Kidney (tissue), 14 donors: Measurements from ENCODE around the gene CTNNA2. TPM values are rescaled to one million over a fixed set of nuclear protein-coding genes. Genes with fewer than 3 reads are reported as not detected.

ENCODE experiments used
- DNase-seq, 5 donors: peaks; one replicate each; pipeline ENCODE4 v3.0.0-alpha.2; 2013 to 2020
- FAIRE-seq: peaks from 2 replicates; lab custom pipeline; 2012; peaks lifted over from hg19 to GRCh38; lab: Jason Lieb, UNC
- H3K27ac ChIP-seq, 2 donors: one replicate each; pipeline ENCODE4 v1.7.0; 2013; ENCODE audit warnings: low read depth in 2 of 2, low read length in 2 of 2, inconsistent platforms in 1 of 2
- H3K27me3 ChIP-seq: one replicate; pipeline ENCODE4 v1.7.1; 2013; ENCODE audit warnings: low read length, inconsistent platforms; ENCODE audit not compliant: control insufficient read depth, insufficient read depth
- H3K36me3 ChIP-seq, 3 donors: one replicate each; pipeline versions ENCODE4 v1.7.0 to v1.7.1; 2013; ENCODE audit warnings: low read length in 3 of 3, control low read depth in 1 of 3, inconsistent platforms in 1 of 3; ENCODE audit not compliant: insufficient read depth in 3 of 3, control insufficient read depth in 2 of 3
- H3K4me1 ChIP-seq, 3 donors: one replicate each; pipeline versions ENCODE4 v1.7.0 to v1.7.1; 2013; ENCODE audit warnings: low read length in 3 of 3, inconsistent platforms in 1 of 3, low read depth in 1 of 3; ENCODE audit not compliant: control insufficient read depth in 2 of 3, insufficient read depth in 2 of 3
- H3K4me3 ChIP-seq, 3 donors: one replicate each; pipeline versions ENCODE4 v1.7.0 to v1.8.1; 2013; ENCODE audit warnings: low read length in 3 of 3, control low read depth in 1 of 3, inconsistent platforms in 1 of 3
- H3K9ac ChIP-seq, 3 donors: one replicate each; pipeline versions ENCODE4 v1.7.0 to v1.7.1; 2013; ENCODE audit warnings: low read length in 3 of 3, control low read depth in 1 of 3, inconsistent platforms in 1 of 3
- H3K9me3 ChIP-seq, 3 donors: one replicate each; pipeline versions ENCODE4 v1.7.0 to v1.7.1; 2013; ENCODE audit warnings: low read length in 3 of 3, control low read depth in 1 of 3, inconsistent platforms in 1 of 3; ENCODE audit not compliant: control insufficient read depth in 2 of 3, insufficient read depth in 1 of 3
- intact Hi-C: fragments of 100-400 bp; cut with DNase I; formaldehyde crosslinking; loops from one replicate; pipeline ENCODE4 v1.11.1; 2022
- polyA plus RNA-seq: library from polyadenylated mRNA; stranded (reverse); fragments of 350-450 nt; fragmentation: Illumina TruSeq; extraction: RNeasy Lipid Tissue Mini Kit (QIAGEN cat#74804); gene quantifications from one replicate; pipeline ENCODE4 v1.2.3, GENCODE V29; 2014; ENCODE audit warnings: low read depth, low replicate concordance; ENCODE audit not compliant: insufficient read depth
- total RNA-seq: library from RNA; stranded (reverse); fragmentation: NEBNext Ultra II Directional; extraction: Animal tissue kit (Norgen Biotek cat#: 25700); gene quantifications from one replicate; pipeline ENCODE4 v1.2.1, GENCODE V29; 2021
- TF ChIP-seq, protein P1 (sequence below): IDR thresholded peaks from 3 replicates; pipeline ENCODE4 v1.5.1; 2012; ENCODE audit warnings: mild to moderate bottlenecking, moderate library complexity, borderline replicate concordance; ENCODE audit not compliant: insufficient read depth; ENCODE audit errors: extremely low read depth
- donor health status: control.
- donor health status: control.
- donor health status: control.
- donor health status: control.
- donor health status: control.
- donor health status: DM: yes; HTN: yes; CAD: no.
- donor health status: Normal renal cell carcinoma (clear cell type).

Gene CTNNA2
- total and polyA plus RNA-seq, 2 donors from 2014 or later, result 0.47 TPM; not detected in 1

- H3K9me3 ChIP-seq, result no peaks in the 10 kb centered on the region
- no peaks in the 10 kb centered on the region for H3K36me3 ChIP-seq
- TF ChIP-seq, protein P1, sequence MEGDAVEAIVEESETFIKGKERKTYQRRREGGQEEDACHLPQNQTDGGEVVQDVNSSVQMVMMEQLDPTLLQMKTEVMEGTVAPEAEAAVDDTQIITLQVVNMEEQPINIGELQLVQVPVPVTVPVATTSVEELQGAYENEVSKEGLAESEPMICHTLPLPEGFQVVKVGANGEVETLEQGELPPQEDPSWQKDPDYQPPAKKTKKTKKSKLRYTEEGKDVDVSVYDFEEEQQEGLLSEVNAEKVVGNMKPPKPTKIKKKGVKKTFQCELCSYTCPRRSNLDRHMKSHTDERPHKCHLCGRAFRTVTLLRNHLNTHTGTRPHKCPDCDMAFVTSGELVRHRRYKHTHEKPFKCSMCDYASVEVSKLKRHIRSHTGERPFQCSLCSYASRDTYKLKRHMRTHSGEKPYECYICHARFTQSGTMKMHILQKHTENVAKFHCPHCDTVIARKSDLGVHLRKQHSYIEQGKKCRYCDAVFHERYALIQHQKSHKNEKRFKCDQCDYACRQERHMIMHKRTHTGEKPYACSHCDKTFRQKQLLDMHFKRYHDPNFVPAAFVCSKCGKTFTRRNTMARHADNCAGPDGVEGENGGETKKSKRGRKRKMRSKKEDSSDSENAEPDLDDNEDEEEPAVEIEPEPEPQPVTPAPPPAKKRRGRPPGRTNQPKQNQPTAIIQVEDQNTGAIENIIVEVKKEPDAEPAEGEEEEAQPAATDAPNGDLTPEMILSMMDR, result no peak
- H3K27ac ChIP-seq, result no peak overlapping the region
- no peak overlapping the region for H3K4me3 ChIP-seq
- no peak for DNase-seq
- H3K4me1 ChIP-seq, result no peaks in the 10 kb centered on the region
- intact Hi-C loops, result no loop called here
- no peak for FAIRE-seq
- no peak overlapping the region for H3K9ac ChIP-seq
- H3K27me3 ChIP-seq, result no peaks in the 10 kb centered on the region
Measured at GRCh38 chr2:79975791-79976565, 463.1 kb downstream of the CTNNA2 start.

DNA sequence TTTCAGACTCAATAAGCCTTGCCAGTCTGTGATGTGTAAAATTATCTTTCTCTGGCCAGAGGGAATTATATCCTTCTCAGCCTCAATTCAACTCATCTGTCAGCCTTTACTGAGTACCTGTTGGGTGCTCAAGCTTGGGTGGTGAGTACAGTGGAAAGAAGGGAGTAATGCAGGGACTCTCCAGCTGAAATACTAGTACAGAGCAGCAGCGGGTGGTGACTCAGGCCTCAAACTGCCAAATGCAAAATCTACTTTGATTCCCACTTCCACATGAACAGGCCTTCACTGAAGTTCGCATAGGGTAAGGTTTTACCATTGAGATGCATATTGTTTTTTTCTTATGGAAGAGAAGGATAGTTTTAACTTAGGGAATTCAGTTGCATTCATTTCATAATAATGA is 464.9 kb downstream of the CTNNA2 start:
- Histone ChIP-seq H3K4me3 (no peak overlapping the region), H3K4me1 (no peaks in the 10 kb centered on the region), H3K9me3 (no peaks in the 10 kb centered on the region), H3K27ac (no peak overlapping the region), H3K36me3 (no peaks in the 10 kb centered on the region), H3K27me3 (no peaks in the 10 kb centered on the region), H3K9ac (no peak overlapping the region)
- TF ChIP-seq, protein P1, result no peak
- DNase-seq (no peak), FAIRE-seq (no peak)
- intact Hi-C loops, result no loop called here

- intact Hi-C loops, result no loop called here
- FAIRE-seq (no peak), DNase-seq (no peak)
Measured at GRCh38 chr2:79980116-79980515, 467.3 kb downstream of the CTNNA2 start.

More at GRCh38 chr2:79980116-79980515, 467.3 kb downstream of the CTNNA2 start:
- Histone ChIP-seq H3K9me3 (no peaks in the 10 kb centered on the region), H3K27me3 (no peaks in the 10 kb centered on the region), H3K27ac (no peak overlapping the region), H3K4me3 (no peak overlapping the region), H3K9ac (no peak overlapping the region), H3K4me1 (no peaks in the 10 kb centered on the region), H3K36me3 (no peaks in the 10 kb centered on the region)
- TF ChIP-seq, protein P1, result no peak
